Endothelial cell of umbilical vein (primary cell): ENCODE results near the gene CES5A. TPM values are rescaled to one million over a fixed set of nuclear protein-coding genes. Genes with fewer than 3 reads are reported as not detected.

Experiments
- BruUV-seq: library from RNA; stranded (reverse); fragments of 400-500 nt; replicated peaks from 2 replicates; lab custom pipeline; 2021; lab: Mats Ljungman, UMichigan
- CTCF ChIA-PET: fragments of 300-600, 350-600 bp; sonication (Branson Sonifier 250); formaldehyde crosslinking; loops from one replicate; lab custom pipeline; 2021; ENCODE audit warnings: antibody characterized with exemption, inconsistent platforms; lab: Charles Lee
- POLR2A ChIA-PET: fragments of 300-600, 350-600 bp; sonication (Branson Sonifier 250); formaldehyde crosslinking; loops from one replicate; lab custom pipeline; 2021; ENCODE audit warnings: antibody characterized with exemption, inconsistent platforms; lab: Charles Lee
- DNase-seq: peaks from one replicate; pipeline ENCODE4 v3.0.0-alpha.2; 2011; ENCODE audit warnings: low read depth, low spot score
- FAIRE-seq: peaks from 2 replicates; lab custom pipeline; 2011; peaks lifted over from hg19 to GRCh38; lab: Jason Lieb, UNC
- H2AFZ ChIP-seq: 2 replicates; pipeline ENCODE4 v1.6.0; 2012; ENCODE audit warnings: low read depth, low read length, control low read depth, inconsistent platforms
- H3K27ac ChIP-seq: 2 replicates; pipeline ENCODE4 v1.5.1; 2011; ENCODE audit warnings: low read depth, mild to moderate bottlenecking, control low read depth, low read length, moderate library complexity; ENCODE audit not compliant: insufficient read depth
- H3K27me3 ChIP-seq, 2 experiments: 2 replicates each; pipeline versions ENCODE4 v1.6.0 to v1.6.1; 2011; ENCODE audit warnings: low read length in 2 of 2, mixed read lengths in 1 of 2; ENCODE audit not compliant: control insufficient read depth in 2 of 2, insufficient read depth in 2 of 2
- H3K36me3 ChIP-seq, 2 experiments: 2 replicates in 1 of 2; 3 replicates in 1 of 2; pipeline ENCODE4 v1.5.1; 2011; ENCODE audit warnings: low read length in 2 of 2, mild to moderate bottlenecking in 1 of 2, moderate library complexity in 1 of 2; ENCODE audit not compliant: control insufficient read depth in 2 of 2, insufficient read depth in 2 of 2; ENCODE audit errors: extremely low read depth in 1 of 2
- H3K4me1 ChIP-seq: 3 replicates; pipeline ENCODE4 v1.5.1; 2011; ENCODE audit warnings: mild to moderate bottlenecking, low read length; ENCODE audit not compliant: control insufficient read depth, insufficient read depth; ENCODE audit errors: extremely low read depth
- H3K4me2 ChIP-seq: 2 replicates; pipeline ENCODE4 v1.6.1; 2011; ENCODE audit warnings: low read length, control low read depth, mixed read lengths; ENCODE audit not compliant: insufficient read depth
- H3K4me3 ChIP-seq, 3 experiments: fragments of 200-600 bp in 1 of 3; sonication (generic), shearing (Covaris generic) in 1 of 3; replicated peaks in 1 of 3; 2 replicates each; pipeline ENCODE4 v1.5.1; 2011 to 2016; ENCODE audit warnings: control low read depth in 3 of 3, low read length in 3 of 3, mild to moderate bottlenecking in 2 of 3, inconsistent platforms in 1 of 3, low read depth in 1 of 3, moderate library complexity in 1 of 3; ENCODE audit not compliant: insufficient read depth in 1 of 3
- H3K79me2 ChIP-seq: 2 replicates; pipeline ENCODE4 v1.6.0; 2012; ENCODE audit warnings: low read length, inconsistent platforms; ENCODE audit not compliant: control insufficient read depth, insufficient read depth
- H3K9ac ChIP-seq: replicated peaks from 2 replicates; pipeline ENCODE3; 2011; ENCODE audit warnings: low read length, control low read depth; ENCODE audit not compliant: insufficient read depth; ENCODE audit errors: extremely low read depth
- H3K9me1 ChIP-seq: replicated peaks from 3 replicates; pipeline ENCODE4 v1.6.0; 2011; ENCODE audit warnings: mild to moderate bottlenecking, low read length; ENCODE audit not compliant: control insufficient read depth, insufficient read depth; ENCODE audit errors: extremely low read depth
- H3K9me3 ChIP-seq: replicated peaks from 2 replicates; pipeline ENCODE4 v1.5.1; 2012; ENCODE audit warnings: low read length, inconsistent platforms; ENCODE audit not compliant: control insufficient read depth, insufficient read depth
- H4K20me1 ChIP-seq: replicated peaks from 2 replicates; pipeline ENCODE3; 2011; ENCODE audit warnings: mild to moderate bottlenecking, low read length; ENCODE audit not compliant: control insufficient read depth, insufficient read depth; ENCODE audit errors: extremely low read depth
- EZH2 ChIP-seq: IDR thresholded peaks from 2 replicates; pipeline ENCODE4 v1.6.1; 2012; ENCODE audit warnings: borderline replicate concordance, low read depth, mild to moderate bottlenecking, moderate library complexity, low read length, inconsistent platforms; ENCODE audit not compliant: severe bottlenecking
- FOS ChIP-seq: IDR thresholded peaks from 2 replicates; pipeline ENCODE4 v1.6.1; 2011; ENCODE audit warnings: mild to moderate bottlenecking, low read length, moderate library complexity, borderline replicate concordance; ENCODE audit not compliant: insufficient read depth
- GATA2 ChIP-seq: IDR thresholded peaks from 2 replicates; pipeline ENCODE4 v1.7.0; 2011; ENCODE audit warnings: low read depth, mild to moderate bottlenecking, moderate library complexity, mixed read lengths, low read length; ENCODE audit not compliant: insufficient read length, insufficient read depth
- JUN ChIP-seq: IDR thresholded peaks from 2 replicates; pipeline ENCODE4 v1.6.1; 2011; ENCODE audit warnings: borderline replicate concordance, low read depth; ENCODE audit not compliant: insufficient read length, insufficient read depth
- MYC ChIP-seq: IDR thresholded peaks from one replicate; pipeline ENCODE4 v1.6.1; 2011; ENCODE audit warnings: mild to moderate bottlenecking, low read depth, low read length
- POLR2A ChIP-seq: IDR thresholded peaks from 2 replicates; pipeline ENCODE4 v1.6.1; 2012; ENCODE audit warnings: low read depth, mild to moderate bottlenecking, control low read depth, low read length
- POLR2AphosphoS5 ChIP-seq: IDR thresholded peaks from 2 replicates; pipeline ENCODE4 v1.6.1; 2012; ENCODE audit warnings: low read depth, mild to moderate bottlenecking, control low read depth, low read length, moderate library complexity; ENCODE audit not compliant: insufficient read depth
- dilution Hi-C: fragments of 300-500 bp; cut with MboI; formaldehyde crosslinking; loops from one replicate; pipeline ENCODE4 v1.15.0; 2019; ENCODE audit warnings: low sequenced_read_pairs; ENCODE audit not compliant: extremely low pct_ligation_motif_present
- intact Hi-C: fragments of 100-400 bp; cut with micrococcal nuclease; formaldehyde crosslinking; loops from one replicate; pipeline ENCODE4 v1.10.0; 2022
- polyA plus RNA-seq, 4 experiments: library from polyadenylated mRNA; depleted of rRNA in 3 of 4; stranded (reverse) in 3 of 4; unstranded in 1 of 4; fragments of >200 nt; gene quantifications; 2 replicates each; pipeline versions ENCODE4 v1.2.1 to v1.2.3, GENCODE V29; 2011 to 2012; ENCODE audit warnings: missing spikeins in 1 of 4
- total RNA-seq: library from RNA; stranded (reverse); gene quantifications from 2 replicates; pipeline ENCODE4 v1.2.3, GENCODE V29; 2021
- TF ChIP-seq, protein P1 (sequence below): IDR thresholded peaks from 2 replicates; pipeline ENCODE4 v1.6.1; 2011; ENCODE audit not compliant: insufficient read depth, insufficient read length
- TF ChIP-seq, protein P2 (sequence below), 2 donors: IDR thresholded peaks; 1 replicate in 1 of 2; 2 replicates in 1 of 2; pipeline ENCODE4 v1.5.1; 2011; ENCODE audit warnings: low read length in 2 of 2, mild to moderate bottlenecking in 2 of 2, moderate library complexity in 2 of 2, control low read depth in 1 of 2, inconsistent platforms in 1 of 2, low read depth in 1 of 2; ENCODE audit not compliant: insufficient read depth in 1 of 2; ENCODE audit errors: extremely low read depth in 1 of 2

The CES5A gene
- total and polyA plus RNA-seq, 2 donors (not counting 3 experiments of a cell fraction or from before 2014, with no cell fraction given): not detected

DNA sequence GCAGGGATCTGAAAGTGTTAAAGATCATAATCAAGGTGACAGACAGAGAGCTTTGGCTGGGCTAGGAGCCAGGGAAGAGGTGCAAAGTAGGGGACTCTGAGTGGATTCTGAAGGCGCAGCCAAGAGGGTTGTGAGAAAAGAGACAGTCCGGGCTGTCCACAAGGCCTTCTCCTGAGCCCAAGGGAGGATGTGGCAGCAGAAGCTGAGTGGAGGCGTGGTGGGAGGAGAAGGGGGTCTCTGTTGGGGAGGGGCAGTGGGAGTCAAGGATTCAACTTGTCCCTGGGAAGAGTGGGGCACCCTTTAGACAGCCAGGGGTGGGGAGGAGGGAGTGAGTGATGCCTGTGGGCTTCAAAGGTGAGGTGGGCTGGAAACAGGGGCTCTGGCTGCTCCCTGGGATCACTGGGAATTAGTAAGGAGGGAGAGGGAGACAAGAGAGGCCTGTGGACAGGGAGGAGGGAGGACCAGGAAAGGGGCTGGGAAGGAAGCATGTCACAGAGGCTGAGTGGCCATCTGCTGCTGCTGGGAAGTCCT, 52.8 kb downstream of the CES5A start:
- BruUV-seq: no TSS peak
- FAIRE-seq: no peak

More for the DNA sequence above, 52.8 kb downstream of the CES5A start:
- TF ChIP-seq MYC (no peak), GATA2 (no peak), JUN (no peak), POLR2AphosphoS5 (no peak), EZH2 (no peak), FOS (no peak), POLR2A (no peak)
- TF ChIP-seq, protein P1, sequence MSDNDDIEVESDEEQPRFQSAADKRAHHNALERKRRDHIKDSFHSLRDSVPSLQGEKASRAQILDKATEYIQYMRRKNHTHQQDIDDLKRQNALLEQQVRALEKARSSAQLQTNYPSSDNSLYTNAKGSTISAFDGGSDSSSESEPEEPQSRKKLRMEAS: no peak
- TF ChIP-seq, protein P2, sequence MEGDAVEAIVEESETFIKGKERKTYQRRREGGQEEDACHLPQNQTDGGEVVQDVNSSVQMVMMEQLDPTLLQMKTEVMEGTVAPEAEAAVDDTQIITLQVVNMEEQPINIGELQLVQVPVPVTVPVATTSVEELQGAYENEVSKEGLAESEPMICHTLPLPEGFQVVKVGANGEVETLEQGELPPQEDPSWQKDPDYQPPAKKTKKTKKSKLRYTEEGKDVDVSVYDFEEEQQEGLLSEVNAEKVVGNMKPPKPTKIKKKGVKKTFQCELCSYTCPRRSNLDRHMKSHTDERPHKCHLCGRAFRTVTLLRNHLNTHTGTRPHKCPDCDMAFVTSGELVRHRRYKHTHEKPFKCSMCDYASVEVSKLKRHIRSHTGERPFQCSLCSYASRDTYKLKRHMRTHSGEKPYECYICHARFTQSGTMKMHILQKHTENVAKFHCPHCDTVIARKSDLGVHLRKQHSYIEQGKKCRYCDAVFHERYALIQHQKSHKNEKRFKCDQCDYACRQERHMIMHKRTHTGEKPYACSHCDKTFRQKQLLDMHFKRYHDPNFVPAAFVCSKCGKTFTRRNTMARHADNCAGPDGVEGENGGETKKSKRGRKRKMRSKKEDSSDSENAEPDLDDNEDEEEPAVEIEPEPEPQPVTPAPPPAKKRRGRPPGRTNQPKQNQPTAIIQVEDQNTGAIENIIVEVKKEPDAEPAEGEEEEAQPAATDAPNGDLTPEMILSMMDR (IDR thresholded peaks at IDR 0.05; ENCODE audit: extremely low read depth in 1 of 2, insufficient read depth in 1 of 2, low read depth in 1 of 2, low read length in 2 of 2): no peak
- POLR2A ChIA-PET: no interaction called here
- CTCF ChIA-PET: no interaction called here
- no peaks in the 10 kb centered on the region for H4K20me1 ChIP-seq
- H3K9ac ChIP-seq: no peak overlapping the region
- dilution Hi-C loops: no loop called here
- no peaks in the 10 kb centered on the region for H3K79me2 ChIP-seq
- no peaks in the 10 kb centered on the region for H3K27me3 ChIP-seq
- intact Hi-C loops: no loop called here
- no peak overlapping the region for H3K4me2 ChIP-seq
- H3K4me3 ChIP-seq: no peak overlapping the region
- H3K9me1 ChIP-seq: no peaks in the 10 kb centered on the region
- no peak overlapping the region for H3K27ac ChIP-seq
- H3K4me1 ChIP-seq: no peaks in the 10 kb centered on the region
- DNase-seq: no peak
- no peaks in the 10 kb centered on the region for H3K36me3 ChIP-seq
- no peak overlapping the region for H2AFZ ChIP-seq
- no peaks in the 10 kb centered on the region for H3K9me3 ChIP-seq
